NCI-H2029 treated with DMSO at 0.1 percent for 48 hours (cell line): ENCODE data around the gene ARL5A.
"Not testable (repeated sequence)": the region's sequence is repeated elsewhere in the genome, so short reads cannot be mapped to it uniquely, and the experiment has no call there.

Experiments used
- DNase-seq: peaks from one replicate; lab custom pipeline; 2025; lab: John Stamatoyannopoulos, UW

Gene ARL5A

DNA sequence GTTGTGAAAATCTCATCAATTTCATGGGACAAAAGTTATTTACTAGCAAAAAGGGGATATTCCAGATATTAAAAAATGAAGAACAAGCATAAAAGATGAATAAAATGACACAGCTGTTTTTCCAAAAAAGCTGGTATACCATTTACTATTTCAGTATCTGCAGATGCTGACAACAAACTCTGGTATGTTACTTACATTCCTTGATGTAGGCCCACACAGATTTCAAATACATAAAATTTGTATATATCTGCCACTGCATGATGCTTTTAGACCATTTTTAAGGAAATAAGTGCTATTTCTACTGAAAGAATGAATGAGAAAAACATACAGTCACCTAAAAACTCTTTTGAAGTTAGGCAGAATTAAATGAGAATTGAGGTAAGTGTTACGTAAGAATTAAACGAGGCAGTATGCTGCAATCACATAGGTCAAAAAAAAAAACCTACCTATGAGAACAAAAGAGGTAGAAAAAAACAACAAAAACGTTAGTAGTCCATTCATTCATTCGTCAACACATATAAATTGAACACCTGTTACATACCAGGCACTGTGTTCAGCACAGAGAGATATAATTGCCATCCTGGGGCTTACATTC, 32.5 kb downstream of the ARL5A start:
- no peak for DNase-seq

GRCh38 chr2:151794422-151794821, 33.8 kb downstream of the ARL5A start:
- not testable (repeated sequence) for DNase-seq

DNA sequence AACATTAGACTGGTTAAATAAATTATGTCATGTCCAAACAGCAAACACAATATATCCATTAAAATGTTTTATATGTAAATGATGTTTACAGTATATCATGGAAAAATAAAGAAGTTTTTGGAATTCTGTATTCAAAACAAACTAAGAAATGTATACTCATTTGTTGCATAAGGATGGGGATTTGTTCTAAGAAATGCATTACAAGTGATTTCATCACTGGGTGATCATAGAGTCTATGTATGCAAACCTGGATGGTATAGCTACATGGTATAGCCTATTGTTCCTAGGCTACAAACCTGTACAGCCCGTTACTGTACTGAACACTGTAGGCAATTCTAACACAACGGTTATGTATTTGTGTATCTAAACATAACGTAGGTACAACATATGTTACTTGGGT, 35.1 kb downstream of the ARL5A start:
- no peak for DNase-seq

DNA sequence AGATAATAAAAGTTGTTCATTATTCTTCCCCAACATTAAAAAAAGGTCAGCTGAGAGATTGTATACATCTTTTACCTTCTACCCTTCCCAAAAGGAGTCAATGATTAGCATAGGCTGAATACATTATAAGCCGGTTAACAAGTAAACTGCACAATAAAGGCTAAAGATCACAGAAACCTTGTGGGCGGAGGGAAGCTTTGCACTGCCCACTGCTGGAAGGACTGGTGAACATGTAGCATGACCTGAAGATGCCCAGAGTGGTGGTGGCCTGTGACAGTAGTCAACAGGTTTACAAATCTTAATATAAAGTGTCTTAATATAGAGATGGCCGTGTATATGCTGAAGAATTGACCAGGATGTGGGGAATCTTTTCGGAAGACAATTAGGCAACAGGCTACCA, 35.6 kb downstream of the ARL5A start:
- DNase-seq, result no peak

GRCh38 chr2:151791545-151791944, 36.7 kb downstream of the ARL5A start:
- no peak for DNase-seq

GRCh38 chr2:151790689-151791088, 37.5 kb downstream of the ARL5A start:
- DNase-seq, result no peak

- no peak for DNase-seq
These were observed 39.0 kb downstream of the ARL5A start for GRCh38 chr2:151789055-151789834.

DNA sequence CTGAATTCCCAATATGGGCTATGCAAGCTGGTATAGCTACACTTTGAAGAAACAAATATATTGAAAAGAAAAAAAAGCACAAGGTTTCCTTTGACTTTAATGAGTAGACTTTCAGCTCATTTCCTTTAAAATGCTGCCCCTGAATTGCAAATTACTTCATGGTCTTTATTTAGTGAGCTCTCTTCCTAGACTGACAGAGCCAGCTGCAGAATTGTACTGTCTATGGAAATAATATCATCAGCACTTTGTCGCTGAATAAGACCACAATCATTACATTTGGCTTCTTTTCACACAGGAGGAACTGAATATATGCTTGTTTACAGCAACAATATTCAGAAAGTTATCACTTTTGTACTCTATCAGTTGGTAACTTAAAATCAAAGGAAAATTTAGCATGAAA, 41.7 kb downstream of the ARL5A start:
- DNase-seq, result no peak

DNA sequence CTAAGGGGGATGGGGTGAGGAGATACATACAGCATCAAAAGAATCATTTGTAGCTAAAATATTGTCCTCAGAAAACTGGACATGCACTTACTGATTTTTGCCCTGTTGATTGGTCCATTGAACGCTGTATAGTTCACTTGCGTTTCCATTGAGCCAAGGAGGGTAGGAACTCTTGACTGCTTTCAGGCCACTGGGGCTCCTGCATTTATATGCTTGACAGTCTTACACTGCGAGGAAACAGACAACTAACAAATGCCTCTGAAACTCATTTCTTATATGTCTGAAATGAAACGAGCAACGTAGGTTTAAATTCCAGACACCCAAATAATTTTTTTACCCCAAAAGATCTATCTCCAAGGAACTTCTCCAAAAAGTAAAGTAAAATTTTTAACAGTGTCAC, 42.1 kb downstream of the ARL5A start:
- no peak for DNase-seq

- no peak for DNase-seq
These were observed 45.1 kb downstream of the ARL5A start for GRCh38 chr2:151783133-151783520.

GRCh38 chr2:151782378-151783132, 45.7 kb downstream of the ARL5A start:
- DNase-seq, result no peak

GRCh38 chr2:151781642-151782041, 46.6 kb downstream of the ARL5A start:
- no peak for DNase-seq

DNA sequence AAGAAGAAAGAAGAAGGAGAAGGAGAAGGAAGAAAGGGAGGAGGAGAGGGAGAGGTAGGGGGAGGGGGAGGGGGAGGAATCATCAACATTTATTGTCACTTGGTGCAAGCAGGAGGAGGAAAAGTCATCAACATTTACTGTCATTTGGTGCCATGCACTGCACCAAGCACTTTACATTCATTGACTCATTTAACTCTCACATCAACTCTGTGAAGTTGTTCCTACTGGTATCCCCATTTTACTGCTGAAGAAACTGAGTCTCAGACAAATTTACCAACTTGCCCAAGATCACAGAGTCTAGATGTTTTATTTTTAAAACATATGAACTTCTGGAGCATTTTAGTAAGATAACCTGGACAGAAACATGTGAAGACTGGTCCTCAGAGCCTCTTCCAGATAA, 47.3 kb downstream of the ARL5A start:
- DNase-seq, result no peak

- DNase-seq, result no peak
These were observed 50.3 kb downstream of the ARL5A start for GRCh38 chr2:151777935-151778334.

- no peak for DNase-seq
These were observed 50.7 kb downstream of the ARL5A start for GRCh38 chr2:151777487-151777886.

- no peak for DNase-seq
These were observed 51.9 kb downstream of the ARL5A start for GRCh38 chr2:151776367-151776766.

DNA sequence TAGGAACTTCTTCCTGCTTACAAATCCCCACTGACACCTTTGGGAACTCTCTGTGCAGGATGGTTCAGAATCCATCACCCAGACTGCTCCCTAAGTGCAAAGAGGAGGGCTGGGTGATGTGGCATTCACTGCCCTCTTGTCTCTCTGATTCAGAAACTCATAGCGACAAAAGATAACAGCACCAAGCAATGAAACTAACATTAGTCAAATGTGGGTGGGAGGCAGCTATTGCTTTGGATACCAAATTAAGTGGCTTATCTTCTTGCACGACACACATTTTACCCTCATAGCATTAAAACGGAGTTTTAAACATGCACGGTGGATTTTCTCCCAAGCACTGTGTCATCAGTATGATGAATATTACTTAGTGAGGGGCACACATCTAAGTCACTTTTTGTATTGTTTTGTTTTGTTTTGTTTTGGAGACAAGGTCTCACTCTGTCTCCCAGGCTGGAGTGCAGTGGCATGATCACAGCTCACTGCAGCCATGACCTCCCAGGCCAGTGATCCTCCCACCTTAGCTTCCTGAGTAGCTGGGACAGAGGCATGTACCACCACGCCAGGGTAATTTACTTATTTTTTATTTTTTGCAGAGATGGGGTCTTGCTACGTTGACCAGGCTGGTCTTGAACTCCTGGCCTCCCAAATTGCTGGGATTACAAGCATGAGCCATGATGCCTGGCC, 53.0 kb downstream of the ARL5A start:
- DNase-seq, result no peak

DNA sequence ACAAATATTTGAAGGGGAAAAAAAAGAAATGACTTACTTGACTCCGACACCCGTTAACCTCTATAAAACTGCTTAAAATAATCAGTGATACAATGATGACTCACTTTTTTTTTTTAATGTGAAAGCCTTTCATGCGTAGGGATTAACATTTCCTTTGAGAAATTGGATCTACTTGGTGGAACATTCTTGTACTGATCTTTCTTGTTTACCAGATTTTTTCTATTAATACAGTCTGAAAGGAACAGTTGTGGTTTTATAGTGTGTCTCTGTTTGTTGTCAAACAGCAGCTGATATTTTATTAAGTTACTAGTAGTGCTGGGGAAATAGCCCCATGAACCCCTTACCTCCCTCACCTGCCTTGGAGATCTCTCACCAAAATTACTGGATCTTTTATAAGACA, 53.7 kb downstream of the ARL5A start:
- no peak for DNase-seq

DNA sequence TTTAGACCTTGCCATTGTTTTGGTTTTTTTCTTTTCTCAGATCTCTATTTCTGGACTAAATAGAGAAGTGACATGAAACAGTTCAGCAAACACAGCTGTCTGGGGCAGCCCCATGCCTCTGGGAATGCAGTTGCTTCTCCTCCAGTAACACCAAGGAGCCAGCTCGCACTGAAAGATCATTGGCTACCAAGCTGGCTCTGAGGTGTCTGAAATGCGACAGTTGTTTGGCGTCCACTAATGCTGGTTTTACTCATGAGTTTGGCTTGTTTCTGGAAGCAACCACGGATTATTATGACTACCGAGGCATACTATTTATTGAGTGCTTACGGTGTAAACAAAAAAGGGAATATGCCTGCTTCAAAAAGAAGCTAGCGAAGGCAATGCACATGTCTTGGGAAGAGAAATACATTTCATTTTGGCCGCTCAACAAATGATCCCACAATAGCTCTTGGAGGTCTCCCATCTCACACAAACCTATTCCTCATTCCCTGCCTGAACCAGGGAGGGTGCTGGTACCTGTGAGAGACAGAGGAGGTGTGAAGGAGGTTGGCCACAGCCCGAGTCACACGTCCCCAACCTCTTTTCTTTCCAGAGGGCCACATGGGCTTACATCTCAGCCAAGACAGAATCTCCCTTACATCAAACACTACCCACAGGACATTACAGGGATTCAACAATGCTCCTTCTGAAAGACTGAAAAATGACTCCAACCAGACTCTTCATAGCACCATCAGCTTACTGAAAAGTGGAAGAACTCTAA, 56.4 kb downstream of the ARL5A start:
- no peak for DNase-seq

DNA sequence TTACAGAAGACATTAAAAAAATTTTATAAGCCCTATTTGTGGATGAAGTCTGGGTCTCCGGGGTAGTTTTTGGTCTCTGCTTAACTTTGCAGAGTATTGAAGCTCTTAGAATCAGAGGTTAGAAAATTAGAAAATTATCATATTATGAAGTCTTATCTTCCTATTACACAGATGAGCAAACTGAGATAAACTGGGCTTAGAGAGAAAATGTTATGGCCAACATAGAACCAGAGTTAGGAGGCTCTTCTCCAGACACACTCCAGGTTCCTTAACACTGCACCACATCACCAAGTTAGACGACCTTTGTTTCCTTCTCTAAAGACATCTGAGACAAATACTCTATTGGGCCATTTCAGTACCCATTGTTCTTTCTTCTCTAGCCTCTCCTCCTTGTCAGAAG, 57.2 kb downstream of the ARL5A start:
- DNase-seq, result no peak

- DNase-seq, result no peak
These were observed 58.6 kb downstream of the ARL5A start for GRCh38 chr2:151769606-151770005.

GRCh38 chr2:151767536-151767935, 60.7 kb downstream of the ARL5A start:
- DNase-seq, result no peak
